GM18526 (cell line): ENCODE data around the gene PI4KA.

Experiments used
- POLR2A ChIP-seq: IDR thresholded peaks from 3 replicates; pipeline ENCODE4 v1.6.1; 2011; ENCODE audit not compliant: insufficient read length; ENCODE audit errors: extremely low read depth

The PI4KA gene

GRCh38 chr22:20677684-20678242 lies 180.8 kb downstream of the PI4KA start:
- no peak for TF ChIP-seq POLR2A

DNA sequence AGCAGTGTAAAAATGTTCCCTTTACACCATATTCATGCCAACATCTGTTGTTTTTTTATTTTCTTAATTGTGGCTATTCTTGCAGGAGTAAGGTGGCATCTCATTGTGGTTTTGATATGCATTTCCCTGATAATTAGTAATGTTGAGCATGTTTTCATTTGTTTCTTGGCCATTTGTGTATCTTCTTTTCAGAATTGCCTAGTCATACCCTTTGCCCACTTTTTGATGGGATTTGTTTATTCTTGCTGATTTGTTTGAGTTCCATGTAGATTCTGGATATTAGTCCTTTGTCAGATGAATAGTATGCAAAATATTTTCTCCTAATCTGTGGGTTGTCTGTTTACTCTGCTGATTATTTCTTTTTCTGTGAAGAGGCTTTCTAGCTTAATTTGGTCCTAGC lies 183.6 kb downstream of the PI4KA start:
- no peak for TF ChIP-seq POLR2A

DNA sequence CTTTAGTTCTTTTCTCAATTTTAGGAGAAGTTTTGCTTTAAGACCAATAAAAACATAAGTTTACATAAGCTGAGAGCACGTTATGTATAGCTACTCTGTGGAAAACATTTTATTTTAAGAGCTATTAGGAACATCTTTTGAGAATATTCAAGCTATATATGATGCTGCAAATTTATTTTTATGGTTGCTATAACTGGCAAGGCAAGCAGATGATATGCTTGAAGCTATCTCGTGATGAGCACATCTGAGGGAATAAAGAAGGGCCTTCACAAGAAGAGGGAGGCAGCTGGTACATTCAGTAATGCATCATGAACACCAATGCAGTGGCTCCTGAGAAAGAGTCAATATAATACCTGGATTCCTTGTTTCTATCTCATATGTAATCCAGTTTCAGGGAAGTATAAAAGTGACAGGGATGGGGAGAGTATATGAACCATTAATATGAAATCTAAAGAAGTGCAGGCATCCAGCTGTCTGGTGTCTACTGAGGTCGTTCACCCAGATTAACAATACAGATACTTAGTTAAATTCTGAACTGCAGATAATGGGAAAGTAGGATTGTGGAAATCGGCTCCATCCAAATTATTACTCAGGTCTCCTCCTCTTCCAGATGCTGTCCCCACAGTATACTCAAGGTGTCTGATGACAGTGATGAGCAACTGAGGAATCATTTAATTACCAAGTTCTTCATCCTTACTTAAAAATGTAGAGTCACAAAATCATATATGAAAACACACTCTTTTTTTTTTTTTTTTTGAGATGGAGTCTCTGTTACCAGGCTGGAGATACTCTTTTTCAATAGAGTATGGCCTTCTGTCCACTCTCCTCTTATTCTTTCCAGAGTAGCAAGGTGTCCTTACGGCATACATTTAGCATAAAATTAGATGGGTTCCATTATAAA lies 185.1 kb downstream of the PI4KA start:
- no peak for TF ChIP-seq POLR2A

DNA sequence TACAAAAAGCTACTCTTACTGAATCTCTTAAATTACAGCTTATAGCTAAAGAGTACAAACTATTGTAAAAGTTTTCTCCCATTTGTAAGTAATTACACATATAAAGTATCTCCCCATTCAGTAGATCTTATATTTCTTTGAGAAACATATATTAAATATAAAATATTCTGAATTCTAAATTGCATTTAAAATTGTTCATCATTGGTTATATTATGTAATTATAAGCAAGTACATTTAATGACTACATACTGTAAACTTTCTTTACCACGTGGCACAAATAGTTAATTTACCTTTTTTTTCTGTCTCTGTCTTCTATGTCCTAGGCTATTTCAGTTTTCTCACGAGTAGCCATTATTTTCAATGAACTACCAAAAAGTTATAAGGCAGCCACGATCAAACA lies 185.9 kb downstream of the PI4KA start:
- no peak for TF ChIP-seq POLR2A

DNA sequence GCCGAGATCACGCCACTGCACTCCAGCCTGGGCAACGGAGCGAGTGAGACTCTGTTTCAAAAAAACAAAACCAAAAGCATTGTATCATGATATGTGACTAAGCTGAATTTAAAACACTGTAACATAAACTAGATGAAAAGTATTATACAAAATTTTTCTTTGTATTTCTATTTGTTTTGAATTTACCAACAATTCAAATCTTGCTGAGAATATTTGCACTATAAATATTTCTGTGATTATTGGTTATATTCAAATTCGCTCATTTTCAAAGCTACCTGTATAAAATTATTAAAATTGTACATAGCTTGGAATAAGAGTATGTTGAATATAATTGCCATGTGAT lies 186.6 kb downstream of the PI4KA start:
- TF ChIP-seq POLR2A = no peak

DNA sequence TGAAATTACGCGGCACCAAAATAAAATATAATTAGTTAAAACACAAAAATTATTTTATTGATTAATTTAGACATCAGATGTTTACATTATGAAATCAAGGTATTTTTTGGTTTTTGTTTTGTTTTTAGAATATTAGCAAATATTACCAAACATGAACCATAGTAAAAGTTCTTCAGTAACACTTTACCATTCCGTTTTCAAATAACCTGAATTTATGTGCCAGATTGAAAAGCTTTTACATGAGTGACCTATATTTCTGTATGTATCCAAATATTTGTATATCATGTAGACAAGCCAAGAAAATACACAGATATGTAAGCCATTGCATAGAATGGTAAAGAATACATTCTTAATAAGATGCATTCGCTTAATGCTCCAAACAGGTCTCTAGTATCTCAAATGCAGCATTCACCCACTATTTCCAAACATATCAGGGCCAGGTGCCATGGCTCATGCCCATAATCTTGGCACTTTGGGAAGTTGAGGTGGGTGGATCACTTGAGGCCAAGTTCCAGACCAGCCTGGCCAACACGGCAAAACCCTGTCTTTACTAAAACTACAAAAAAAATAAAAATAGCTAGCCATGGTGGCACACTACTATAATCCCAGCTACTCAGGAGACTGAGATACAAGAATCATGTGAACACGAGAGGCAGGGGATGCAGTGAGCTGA lies 187.1 kb downstream of the PI4KA start:
- TF ChIP-seq POLR2A = no peak

DNA sequence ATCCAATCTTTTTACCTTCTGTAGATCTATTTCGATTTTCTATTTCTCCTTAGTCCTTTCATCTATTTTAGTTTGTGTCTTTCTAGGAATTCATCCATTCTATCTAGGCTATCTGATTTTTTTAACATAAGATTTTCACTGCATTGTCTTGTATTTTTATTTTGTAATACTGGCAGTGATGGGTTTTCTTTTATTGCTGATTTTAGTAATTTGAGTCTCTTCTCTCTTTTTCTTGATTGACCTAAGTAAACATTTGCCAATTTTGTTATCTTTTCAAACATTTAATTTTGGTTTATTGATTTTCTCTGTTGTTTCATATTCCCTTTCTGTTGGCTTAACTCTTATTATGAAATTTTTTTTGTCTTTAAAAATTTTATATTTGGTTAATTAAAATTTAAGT lies 192.1 kb downstream of the PI4KA start:
- no peak for TF ChIP-seq POLR2A

DNA sequence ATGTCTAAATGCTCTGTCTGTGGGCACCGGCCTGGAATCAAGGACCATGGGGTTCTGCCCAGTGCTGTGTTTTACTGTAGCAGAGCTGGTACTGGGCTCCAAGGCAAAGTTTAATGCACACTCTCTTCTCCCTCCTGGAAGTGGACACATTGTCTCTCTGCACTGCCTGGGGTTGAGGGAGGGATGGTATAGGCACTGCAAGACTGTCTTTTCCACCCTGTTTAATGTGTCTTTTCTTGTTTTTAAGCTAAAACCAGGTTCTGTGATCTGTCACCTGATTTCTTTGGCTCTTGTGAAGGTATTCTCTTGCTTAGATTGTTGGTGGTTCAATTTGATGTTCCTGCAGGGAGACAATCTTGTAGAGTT lies 194.0 kb downstream of the PI4KA start:
- no peak for TF ChIP-seq POLR2A

GRCh38 chr22:20663941-20664593 lies 194.5 kb downstream of the PI4KA start:
- no peak for TF ChIP-seq POLR2A

GRCh38 chr22:20663137-20663828 lies 195.3 kb downstream of the PI4KA start:
- TF ChIP-seq POLR2A = no peak

DNA sequence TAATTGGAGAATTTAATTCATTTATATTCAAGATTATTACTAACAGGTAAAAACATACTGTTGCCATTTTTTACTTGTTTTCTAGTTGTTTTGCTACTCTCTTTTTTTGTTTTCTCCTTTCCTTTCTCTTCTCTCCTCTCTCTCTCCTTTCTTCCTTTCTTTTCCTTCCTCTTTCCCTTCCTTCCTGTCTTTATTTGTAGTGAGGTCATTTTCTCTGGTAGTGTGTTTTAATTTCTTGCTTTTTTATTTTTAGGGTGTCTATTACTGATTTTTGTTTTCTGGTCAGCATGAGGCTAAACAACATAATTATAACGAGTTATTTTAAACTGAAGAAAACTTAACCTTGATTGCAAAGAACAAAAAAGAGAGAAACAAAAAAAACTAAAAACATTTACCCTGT lies 197.1 kb downstream of the PI4KA start:
- no peak for TF ChIP-seq POLR2A

DNA sequence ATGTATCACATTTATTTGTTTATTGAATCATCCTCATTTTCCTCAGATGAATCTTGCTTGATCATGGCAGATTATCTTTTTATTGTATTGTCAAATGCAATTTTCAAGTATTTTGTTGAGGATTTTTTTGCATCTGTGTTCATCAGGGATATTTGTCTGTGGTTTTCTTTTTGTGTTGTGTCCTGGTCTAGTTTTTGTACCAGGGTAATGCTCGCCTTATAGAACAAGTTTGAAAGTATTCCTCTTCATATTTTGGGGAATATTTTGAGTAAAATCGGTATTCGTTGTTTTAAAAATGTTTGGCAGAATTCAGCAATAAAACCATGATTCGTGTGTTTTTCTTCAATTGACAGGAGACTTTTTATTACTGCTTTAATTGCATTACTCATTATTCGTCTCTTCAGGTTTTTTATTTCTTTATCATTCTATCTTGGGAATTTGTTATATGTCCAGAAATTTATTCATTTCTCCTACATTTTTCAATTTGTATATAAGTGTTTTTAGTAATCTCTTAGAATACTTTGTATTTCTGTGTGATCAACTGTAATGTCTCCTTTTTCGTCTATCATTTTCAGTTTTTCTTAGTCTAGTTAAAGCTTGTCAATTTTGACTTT lies 198.1 kb downstream of the PI4KA start:
- no peak for TF ChIP-seq POLR2A

- no peak for TF ChIP-seq POLR2A
Measured at GRCh38 chr22:20659920-20660319, 198.7 kb downstream of the PI4KA start.

DNA sequence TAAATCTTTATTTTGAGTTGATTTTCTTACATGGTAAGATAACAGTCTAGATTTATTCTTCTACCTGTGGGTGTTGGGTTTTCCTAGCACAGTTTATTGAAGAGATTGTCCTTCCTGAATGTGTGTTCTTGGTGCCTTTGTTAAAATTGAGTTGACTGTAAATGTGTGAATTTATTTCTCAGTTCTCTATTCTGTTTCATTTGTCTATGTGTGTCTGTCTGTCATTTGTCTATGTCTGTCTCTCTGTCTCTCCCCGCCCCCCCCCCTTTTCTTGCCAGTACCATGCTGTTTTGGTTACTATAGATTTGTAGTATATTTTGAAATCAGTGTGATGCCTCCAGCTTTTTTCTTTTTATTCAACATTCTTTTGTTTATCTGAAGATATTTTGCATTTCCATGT lies 199.4 kb downstream of the PI4KA start:
- no peak for TF ChIP-seq POLR2A
